SK-N-SH (cell line): Measurements from ENCODE around the gene KCNB1. TPM values are rescaled to one million over a fixed set of nuclear protein-coding genes. Genes with fewer than 3 reads are reported as not detected.

Experiments used
- CTCF ChIA-PET: fragments of 300-600, 350-600 bp; formaldehyde crosslinking; extraction: SDS; loops from one replicate; lab custom pipeline; 2021; lab: Yijun Ruan, JAX
- POLR2A ChIA-PET: fragments of 350-600 bp; sonication (Branson Sonifier 250); formaldehyde crosslinking; extraction: SDS; loops from one replicate; lab custom pipeline; 2020; ENCODE audit warnings: antibody characterized with exemption, inconsistent platforms; lab: Yijun Ruan, JAX
- DNase-seq: peaks from one replicate; pipeline ENCODE4 v3.0.0; 2012
- H2AFZ ChIP-seq: fragments of 200-600 bp; sonication (generic); 2 replicates; pipeline ENCODE4 v1.8.1; 2016; ENCODE audit warnings: antibody characterized with exemption, mild to moderate bottlenecking, low read depth
- H3F3A ChIP-seq: fragments of 200-600 bp; sonication (generic); replicated peaks from 2 replicates; pipeline ENCODE3; 2016; ENCODE audit warnings: antibody characterized with exemption, mild to moderate bottlenecking; ENCODE audit not compliant: insufficient read depth
- H3K27ac ChIP-seq, 2 experiments: fragments of 200-500 bp in 1 of 2; fragments of 200-600 bp in 1 of 2; sonication (Bioruptor generic) in 1 of 2; sonication (generic), shearing (Covaris generic) in 1 of 2; 2 replicates each; pipeline versions ENCODE4 v1.5.1 to v1.6.1; 2014 to 2016; ENCODE audit warnings: low read depth in 2 of 2, inconsistent platforms in 1 of 2, low read length in 1 of 2, mild to moderate bottlenecking in 1 of 2, mixed read lengths in 1 of 2
- H3K27me3 ChIP-seq: fragments of 200-600 bp; sonication (generic), shearing (Covaris generic); 2 replicates; pipeline ENCODE4 v1.6.1; 2016; ENCODE audit warnings: mixed run types; ENCODE audit not compliant: insufficient read depth
- H3K36me3 ChIP-seq, 2 experiments: fragments of 200-500 bp in 1 of 2; fragments of 200-600 bp in 1 of 2; sonication (Bioruptor generic) in 1 of 2; sonication (generic) in 1 of 2; replicated peaks in 1 of 2; 2 replicates each; pipeline versions ENCODE3 to v1.5.1; 2014 to 2016; ENCODE audit warnings: low read length in 1 of 2, mild to moderate bottlenecking in 1 of 2; ENCODE audit not compliant: insufficient read depth in 2 of 2, control insufficient read depth in 1 of 2
- H3K4me1 ChIP-seq, 2 experiments: fragments of 200-500 bp in 1 of 2; fragments of 200-600 bp in 1 of 2; sonication (Bioruptor generic) in 1 of 2; sonication (generic), shearing (Covaris generic) in 1 of 2; 2 replicates each; pipeline versions ENCODE4 v1.5.1 to v1.6.1; 2014 to 2016; ENCODE audit warnings: low read depth in 1 of 2, low read length in 1 of 2, mixed run types in 1 of 2; ENCODE audit not compliant: insufficient read depth in 2 of 2, control insufficient read depth in 1 of 2
- H3K4me2 ChIP-seq: fragments of 200-600 bp; sonication (generic), shearing (Covaris generic); 2 replicates; pipeline ENCODE4 v1.6.1; 2017; ENCODE audit warnings: mixed run types
- H3K4me3 ChIP-seq, 2 experiments: fragments of 200-500 bp in 1 of 2; fragments of 200-600 bp in 1 of 2; sonication (Bioruptor generic) in 1 of 2; sonication (generic), shearing (Covaris generic) in 1 of 2; 2 replicates each; pipeline versions ENCODE4 v1.5.1 to v1.8.1; 2014 to 2016; ENCODE audit warnings: low read depth in 2 of 2, inconsistent platforms in 1 of 2, low read length in 1 of 2, mild to moderate bottlenecking in 1 of 2, mixed read lengths in 1 of 2, moderate library complexity in 1 of 2
- H3K79me2 ChIP-seq: fragments of 200-600 bp; sonication (generic); 2 replicates; pipeline ENCODE4 v1.8.1; 2017; ENCODE audit warnings: mild to moderate bottlenecking; ENCODE audit not compliant: insufficient read depth
- H3K9ac ChIP-seq: fragments of 200-600 bp; sonication (generic); 2 replicates; pipeline ENCODE4 v1.6.1; 2017; ENCODE audit warnings: mixed run types
- H3K9me2 ChIP-seq: fragments of 200-600 bp; sonication (generic); 2 replicates; pipeline ENCODE4 v1.6.1; 2017; ENCODE audit warnings: mixed run types
- H3K9me3 ChIP-seq: fragments of 200-600 bp; sonication (generic); 2 replicates; pipeline ENCODE4 v1.6.1; 2017; ENCODE audit warnings: mixed run types, mild to moderate bottlenecking, moderate library complexity
- H4K20me1 ChIP-seq: fragments of 200-600 bp; sonication (generic); 2 replicates; pipeline ENCODE4 v1.6.1; 2017; ENCODE audit warnings: mild to moderate bottlenecking, mixed run types; ENCODE audit not compliant: insufficient read depth
- EZH2phosphoT487 ChIP-seq: fragments of 200-600 bp; sonication (generic); IDR thresholded peaks from 2 replicates; pipeline ENCODE4 v1.6.1; 2017; ENCODE audit warnings: low read depth, mixed run types, mild to moderate bottlenecking, antibody characterized with exemption, moderate library complexity, borderline replicate concordance
- IRF3 ChIP-seq: fragments of 150-350 bp; IDR thresholded peaks from 2 replicates; pipeline ENCODE4 v1.6.1; 2016; ENCODE audit warnings: mild to moderate bottlenecking, low read depth, low read length
- JUND ChIP-seq: IDR thresholded peaks from 2 replicates; pipeline ENCODE4 v1.4.0; 2012
- MXI1 ChIP-seq: IDR thresholded peaks from 2 replicates; pipeline ENCODE4 v1.6.1; 2012; ENCODE audit warnings: mild to moderate bottlenecking, low read depth, low read length, improper control_type of control experiment
- PBX3 ChIP-seq: IDR thresholded peaks from 2 replicates; pipeline ENCODE4; 2012
- POLR2AphosphoS5 ChIP-seq: IDR thresholded peaks from 2 replicates; pipeline ENCODE4 v1.6.1; 2012; ENCODE audit warnings: low read depth, low read length
- RAD21 ChIP-seq: IDR thresholded peaks from 2 replicates; pipeline ENCODE4 v1.6.1; 2012; ENCODE audit warnings: mild to moderate bottlenecking, low read length
- REST ChIP-seq: IDR thresholded peaks from 2 replicates; pipeline ENCODE4 v1.6.1; 2012; ENCODE audit warnings: mild to moderate bottlenecking, low read depth, low read length, moderate library complexity
- RFX5 ChIP-seq: IDR thresholded peaks from 2 replicates; pipeline ENCODE4 v1.6.1; 2012; ENCODE audit warnings: mild to moderate bottlenecking, improper control_type of control experiment, low read length
- RXRA ChIP-seq: IDR thresholded peaks from 2 replicates; pipeline ENCODE4 v1.4.0; 2012; ENCODE audit warnings: low read depth, mild to moderate bottlenecking, borderline replicate concordance
- SMC3 ChIP-seq: IDR thresholded peaks from 2 replicates; pipeline ENCODE4 v1.6.1; 2012; ENCODE audit warnings: low read depth, low read length, improper control_type of control experiment
- TEAD4 ChIP-seq: IDR thresholded peaks from 2 replicates; pipeline ENCODE4 v1.4.0; 2012; ENCODE audit warnings: mild to moderate bottlenecking, borderline replicate concordance; ENCODE audit not compliant: insufficient read depth
- WGBS: methylation state at CpG from one replicate; pipeline ENCODE4 v1.1.6; 2017; ENCODE audit warnings: low lambda C conversion rate; 5-methylcytosine and 5-hydroxymethylcytosine counted together
- polyA plus RNA-seq, 3 experiments: library from polyadenylated mRNA; depleted of rRNA; stranded (reverse); fragments of >200 nt; gene quantifications; 2 replicates each; pipeline ENCODE4 v1.2.3, GENCODE V29; 2012

KCNB1 gene
- polyA plus RNA-seq, 1 of the 3 experiments (the other 2 are of a cell fraction) = 0.82 TPM

- TF ChIP-seq SMC3 (peak; percentile 94), REST (peak; percentile 30; the same call in 1 of the 2 replicates), RFX5 (no peak), EZH2phosphoT487 (no peak), IRF3 (no peak), PBX3 (no peak)
These were observed 2.0 kb upstream of the KCNB1 start (continued) for GRCh38 chr20:49484180-49485140.

GRCh38 chr20:49483696-49484123, 1.2 kb upstream of the KCNB1 start:
- peak overlapping the region in 1 of 2 experiments; percentile 29; a peak in 1 of 4 replicates for H3K27ac ChIP-seq
- H3K27me3 ChIP-seq = peaks cover 29% of the 10 kb centered on the region; the same call in 1 of the 2 replicates
- H3F3A ChIP-seq = no peaks in the 10 kb centered on the region
- CTCF ChIA-PET = interaction anchor here (0.6 to 7.5 kb wide), 62 partner anchors 8 to 677 kb away, joined by 3 to 141 read pairs (median 9); no protein-coding TSS in a partner anchor
- H3K4me3 ChIP-seq = peak overlapping the region; percentile 57 to 65
- POLR2A ChIA-PET = interaction anchor here (1.0 to 1.5 kb wide), 3 partner anchors 99 to 147 kb away, joined by 4 to 7 read pairs (median 5); no protein-coding TSS in a partner anchor
- no peaks in the 10 kb centered on the region for H3K36me3 ChIP-seq
- H4K20me1 ChIP-seq = no peaks in the 10 kb centered on the region
- peak; percentile 85 for DNase-seq
- H3K4me1 ChIP-seq = peaks cover 0 to 13% of the 10 kb centered on the region in 2 experiments; a peak in 1 of 4 replicates
- H3K9me3 ChIP-seq = no peaks in the 10 kb centered on the region
- no peak for TF ChIP-seq MXI1
- TF ChIP-seq RAD21 = no peak
- no peak for TF ChIP-seq REST
- TF ChIP-seq JUND = no peak
- no peak for TF ChIP-seq PBX3
- no peak for TF ChIP-seq RFX5
- no peak for TF ChIP-seq TEAD4
- TF ChIP-seq RXRA = no peak
- TF ChIP-seq POLR2AphosphoS5 = no peak
- H3K9me2 ChIP-seq = no peaks in the 10 kb centered on the region
- no peak overlapping the region for H3K9ac ChIP-seq
- peak overlapping the region; percentile 85 for H3K4me2 ChIP-seq
- H3K79me2 ChIP-seq = no peaks in the 10 kb centered on the region
- WGBS = 10% methylated on average over 15 of the region's 44 CpGs
- 0 out of 2 replicates have a peak overlapping the region, but pooled peaks have one; percentile 63 for H2AFZ ChIP-seq
